SK-N-SH (cell line): Measurements from ENCODE around the gene HAUS8. TPM values are rescaled to one million over a fixed set of nuclear protein-coding genes. Genes with fewer than 3 reads are reported as not detected.

ENCODE experiments used
- CTCF ChIA-PET: fragments of 300-600, 350-600 bp; formaldehyde crosslinking; extraction: SDS; loops from one replicate; lab custom pipeline; 2021; lab: Yijun Ruan, JAX
- POLR2A ChIA-PET: fragments of 350-600 bp; sonication (Branson Sonifier 250); formaldehyde crosslinking; extraction: SDS; loops from one replicate; lab custom pipeline; 2020; ENCODE audit warnings: antibody characterized with exemption, inconsistent platforms; lab: Yijun Ruan, JAX
- DNase-seq: peaks from one replicate; pipeline ENCODE4 v3.0.0; 2012
- H2AFZ ChIP-seq: fragments of 200-600 bp; sonication (generic); 2 replicates; pipeline ENCODE4 v1.8.1; 2016; ENCODE audit warnings: antibody characterized with exemption, mild to moderate bottlenecking, low read depth
- H3F3A ChIP-seq: fragments of 200-600 bp; sonication (generic); replicated peaks from 2 replicates; pipeline ENCODE3; 2016; ENCODE audit warnings: antibody characterized with exemption, mild to moderate bottlenecking; ENCODE audit not compliant: insufficient read depth
- H3K27ac ChIP-seq, 2 experiments: fragments of 200-500 bp in 1 of 2; fragments of 200-600 bp in 1 of 2; sonication (Bioruptor generic) in 1 of 2; sonication (generic), shearing (Covaris generic) in 1 of 2; 2 replicates each; pipeline versions ENCODE4 v1.5.1 to v1.6.1; 2014 to 2016; ENCODE audit warnings: low read depth in 2 of 2, inconsistent platforms in 1 of 2, low read length in 1 of 2, mild to moderate bottlenecking in 1 of 2, mixed read lengths in 1 of 2
- H3K27me3 ChIP-seq: fragments of 200-600 bp; sonication (generic), shearing (Covaris generic); 2 replicates; pipeline ENCODE4 v1.6.1; 2016; ENCODE audit warnings: mixed run types; ENCODE audit not compliant: insufficient read depth
- H3K36me3 ChIP-seq, 2 experiments: fragments of 200-500 bp in 1 of 2; fragments of 200-600 bp in 1 of 2; sonication (Bioruptor generic) in 1 of 2; sonication (generic) in 1 of 2; replicated peaks in 1 of 2; 2 replicates each; pipeline versions ENCODE3 to v1.5.1; 2014 to 2016; ENCODE audit warnings: low read length in 1 of 2, mild to moderate bottlenecking in 1 of 2; ENCODE audit not compliant: insufficient read depth in 2 of 2, control insufficient read depth in 1 of 2
- H3K4me1 ChIP-seq, 2 experiments: fragments of 200-500 bp in 1 of 2; fragments of 200-600 bp in 1 of 2; sonication (Bioruptor generic) in 1 of 2; sonication (generic), shearing (Covaris generic) in 1 of 2; 2 replicates each; pipeline versions ENCODE4 v1.5.1 to v1.6.1; 2014 to 2016; ENCODE audit warnings: low read depth in 1 of 2, low read length in 1 of 2, mixed run types in 1 of 2; ENCODE audit not compliant: insufficient read depth in 2 of 2, control insufficient read depth in 1 of 2
- H3K4me2 ChIP-seq: fragments of 200-600 bp; sonication (generic), shearing (Covaris generic); 2 replicates; pipeline ENCODE4 v1.6.1; 2017; ENCODE audit warnings: mixed run types
- H3K4me3 ChIP-seq, 2 experiments: fragments of 200-500 bp in 1 of 2; fragments of 200-600 bp in 1 of 2; sonication (Bioruptor generic) in 1 of 2; sonication (generic), shearing (Covaris generic) in 1 of 2; 2 replicates each; pipeline versions ENCODE4 v1.5.1 to v1.8.1; 2014 to 2016; ENCODE audit warnings: low read depth in 2 of 2, inconsistent platforms in 1 of 2, low read length in 1 of 2, mild to moderate bottlenecking in 1 of 2, mixed read lengths in 1 of 2, moderate library complexity in 1 of 2
- H3K79me2 ChIP-seq: fragments of 200-600 bp; sonication (generic); 2 replicates; pipeline ENCODE4 v1.8.1; 2017; ENCODE audit warnings: mild to moderate bottlenecking; ENCODE audit not compliant: insufficient read depth
- H3K9ac ChIP-seq: fragments of 200-600 bp; sonication (generic); 2 replicates; pipeline ENCODE4 v1.6.1; 2017; ENCODE audit warnings: mixed run types
- H3K9me2 ChIP-seq: fragments of 200-600 bp; sonication (generic); 2 replicates; pipeline ENCODE4 v1.6.1; 2017; ENCODE audit warnings: mixed run types
- H3K9me3 ChIP-seq: fragments of 200-600 bp; sonication (generic); 2 replicates; pipeline ENCODE4 v1.6.1; 2017; ENCODE audit warnings: mixed run types, mild to moderate bottlenecking, moderate library complexity
- H4K20me1 ChIP-seq: fragments of 200-600 bp; sonication (generic); 2 replicates; pipeline ENCODE4 v1.6.1; 2017; ENCODE audit warnings: mild to moderate bottlenecking, mixed run types; ENCODE audit not compliant: insufficient read depth
- CTCF ChIP-seq: fragments of 200-600 bp; sonication (generic); IDR thresholded peaks from 2 replicates; pipeline ENCODE4 v1.6.1; 2017; ENCODE audit warnings: antibody characterized with exemption, mild to moderate bottlenecking, moderate library complexity
- ELF1 ChIP-seq: IDR thresholded peaks from 2 replicates; pipeline ENCODE4 v1.4.0; 2012
- FOSL2 ChIP-seq: IDR thresholded peaks from 2 replicates; pipeline ENCODE4 v1.4.0; 2012; ENCODE audit warnings: low read depth, mild to moderate bottlenecking, moderate library complexity, borderline replicate concordance
- GABPA ChIP-seq: IDR thresholded peaks from 2 replicates; pipeline ENCODE4 v1.4.0; 2012; ENCODE audit warnings: low read depth, mild to moderate bottlenecking
- MAX ChIP-seq: IDR thresholded peaks from 2 replicates; pipeline ENCODE4 v1.4.0; 2012; ENCODE audit warnings: low read depth
- MXI1 ChIP-seq: IDR thresholded peaks from 2 replicates; pipeline ENCODE4 v1.6.1; 2012; ENCODE audit warnings: mild to moderate bottlenecking, low read depth, low read length, improper control_type of control experiment
- PBX3 ChIP-seq: IDR thresholded peaks from 2 replicates; pipeline ENCODE4; 2012
- POLR2AphosphoS5 ChIP-seq: IDR thresholded peaks from 2 replicates; pipeline ENCODE4 v1.6.1; 2012; ENCODE audit warnings: low read depth, low read length
- REST ChIP-seq: IDR thresholded peaks from 2 replicates; pipeline ENCODE4 v1.6.1; 2012; ENCODE audit warnings: mild to moderate bottlenecking, low read depth, low read length, moderate library complexity
- SIN3A ChIP-seq: IDR thresholded peaks from 2 replicates; pipeline ENCODE4 v1.6.1; 2012; ENCODE audit warnings: low read depth, mild to moderate bottlenecking, low read length, moderate library complexity, borderline replicate concordance
- SMC3 ChIP-seq: IDR thresholded peaks from 2 replicates; pipeline ENCODE4 v1.6.1; 2012; ENCODE audit warnings: low read depth, low read length, improper control_type of control experiment
- TCF12 ChIP-seq: IDR thresholded peaks from 2 replicates; pipeline ENCODE4 v1.4.0; 2012
- USF1 ChIP-seq: IDR thresholded peaks from 2 replicates; pipeline ENCODE4 v1.4.0; 2012; ENCODE audit warnings: low read depth, borderline replicate concordance
- WGBS: methylation state at CpG from one replicate; pipeline ENCODE4 v1.1.6; 2017; ENCODE audit warnings: low lambda C conversion rate; 5-methylcytosine and 5-hydroxymethylcytosine counted together
- polyA plus RNA-seq, 3 experiments: library from polyadenylated mRNA; depleted of rRNA; stranded (reverse); fragments of >200 nt; gene quantifications; 2 replicates each; pipeline ENCODE4 v1.2.3, GENCODE V29; 2012

HAUS8 gene
- polyA plus RNA-seq, 1 of the 3 experiments (the other 2 are of a cell fraction) = 9.6 TPM

- no peaks in the 10 kb centered on the region for H4K20me1 ChIP-seq
- no peaks in the 10 kb centered on the region for H3K79me2 ChIP-seq
- 23% methylated on average over 14 of the region's 15 CpGs for WGBS
- H3K9me3 ChIP-seq = no peaks in the 10 kb centered on the region
- no peaks in the 10 kb centered on the region for H3K9me2 ChIP-seq
- no peaks in the 10 kb centered on the region for H3F3A ChIP-seq
- ChIA-PET POLR2A (no interaction called here), CTCF (interaction anchor here (0.7 kb wide), 1 partner anchor 15 kb away, joined by 3 read pairs; no protein-coding TSS in a partner anchor)
- no peak overlapping the region for H3K27ac ChIP-seq
- no peak for DNase-seq
- no peaks in the 10 kb centered on the region for H3K36me3 ChIP-seq
- H3K4me2 ChIP-seq = no peak overlapping the region
- H3K27me3 ChIP-seq = no peaks in the 10 kb centered on the region
- H3K9ac ChIP-seq = no peak overlapping the region
- TF ChIP-seq SIN3A = no peak
- TF ChIP-seq MAX = no peak
- TF ChIP-seq CTCF = no peak
- no peak for TF ChIP-seq GABPA
- no peak for TF ChIP-seq ELF1
- no peak for TF ChIP-seq MXI1
- TF ChIP-seq PBX3 = no peak
- TF ChIP-seq POLR2AphosphoS5 = no peak
- no peak for TF ChIP-seq FOSL2
- no peak for TF ChIP-seq SMC3
- TF ChIP-seq REST = no peak
- TF ChIP-seq TCF12 = no peak
- TF ChIP-seq USF1 = no peak
- no peak overlapping the region for H2AFZ ChIP-seq
- H3K4me1 ChIP-seq = no peaks in the 10 kb centered on the region; a peak in 1 of 4 replicates
- no peak overlapping the region for H3K4me3 ChIP-seq
Observed at GRCh38 chr19:17037966-17038500, 37.2 kb downstream of the HAUS8 start.
